ENCODE measurements around the gene LAMA1. TPM values are rescaled to one million over a fixed set of nuclear protein-coding genes. Genes with fewer than 3 reads are reported as not detected.

The LAMA1 gene
- polyA plus RNA-seq, 4 donors: 0.40 to 5.7 (median 2.4) TPM

DNA sequence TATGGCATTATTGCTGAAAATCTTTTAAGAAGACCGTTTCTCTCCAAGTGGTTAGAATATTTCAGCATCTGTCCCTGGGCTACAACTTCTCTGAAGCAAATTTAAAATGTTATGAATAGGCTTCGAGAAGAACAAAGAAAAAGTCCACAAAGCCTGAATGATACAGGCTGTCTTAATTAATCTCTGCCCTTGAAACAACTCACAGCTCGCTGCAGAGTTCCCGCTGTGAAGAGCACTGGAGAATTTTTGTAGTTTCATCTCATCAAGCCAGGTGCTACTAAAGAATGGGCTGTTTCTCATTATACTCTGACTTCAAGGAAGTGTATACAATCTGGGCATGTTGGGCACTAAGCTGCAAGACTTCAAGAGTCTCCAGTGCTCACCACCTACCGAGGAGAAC is 67.6 kb downstream of the LAMA1 start:
- Histone ChIP-seq H3K27ac (ENCODE audit: low read depth in 1 of 3, low read length in 2 of 3) (no peak overlapping the region), H3K9me3 (ENCODE audit: control insufficient read depth in 2 of 2, insufficient read depth in 1 of 2, low read depth in 1 of 2, low read length in 1 of 2) (no peaks in the 10 kb centered on the region), H3K4me1 (ENCODE audit: control insufficient read depth in 3 of 3, insufficient read depth in 2 of 3, low read depth in 1 of 3, low read length in 2 of 3) (no peaks in the 10 kb centered on the region), H3K4me3 (ENCODE audit: low read depth in 1 of 3, low read length in 3 of 3) (no peak overlapping the region), H3K36me3 (ENCODE audit: control insufficient read depth in 3 of 3, insufficient read depth in 2 of 3, low read depth in 1 of 3, low read length in 3 of 3) (no peaks in the 10 kb centered on the region), H3K27me3 (ENCODE audit: control insufficient read depth in 3 of 3, insufficient read depth in 3 of 3, low read length in 3 of 3) (no peaks in the 10 kb centered on the region)
- no peak for FAIRE-seq
- WGBS, 3 donors: 78 to 81% (median 79%) methylated on average over 5 of the region's 5 CpGs
- DNase-seq: no peak

GRCh38 chr18:7048081-7048480 is 69.5 kb downstream of the LAMA1 start:
- Histone ChIP-seq H3K27me3 (ENCODE audit: control insufficient read depth in 3 of 3, insufficient read depth in 3 of 3, low read length in 3 of 3) (no peaks in the 10 kb centered on the region), H3K9me3 (ENCODE audit: control insufficient read depth in 2 of 2, insufficient read depth in 1 of 2, low read depth in 1 of 2, low read length in 1 of 2) (no peaks in the 10 kb centered on the region), H3K36me3 (ENCODE audit: control insufficient read depth in 3 of 3, insufficient read depth in 2 of 3, low read depth in 1 of 3, low read length in 3 of 3) (no peaks in the 10 kb centered on the region), H3K4me3 (ENCODE audit: low read depth in 1 of 3, low read length in 3 of 3) (no peak overlapping the region), H3K27ac (ENCODE audit: low read depth in 1 of 3, low read length in 2 of 3) (no peak overlapping the region), H3K4me1 (ENCODE audit: control insufficient read depth in 3 of 3, insufficient read depth in 2 of 3, low read depth in 1 of 3, low read length in 2 of 3) (no peaks in the 10 kb centered on the region)
- 78 to 88% (median 86%) methylated on average over 7 of the region's 7 CpGs for WGBS, 3 donors
- DNase-seq (no peak), FAIRE-seq (no peak)

GRCh38 chr18:7047336-7047735 is 70.3 kb downstream of the LAMA1 start:
- no peak for FAIRE-seq
- 56 to 76% (median 66%) methylated on average over 1 of the region's 1 CpG for WGBS, 3 donors
- no peak overlapping the region for H3K27ac ChIP-seq (ENCODE audit: low read depth in 1 of 3, low read length in 2 of 3)

GRCh38 chr18:7038330-7038851 is 79.2 kb downstream of the LAMA1 start:
- H3K27ac ChIP-seq (ENCODE audit: low read depth in 1 of 3, low read length in 2 of 3): peak overlapping the region in 2 of 3 donors; percentile 1 to 37
- no peak for FAIRE-seq
- H3K36me3 ChIP-seq (ENCODE audit: control insufficient read depth in 3 of 3, insufficient read depth in 2 of 3, low read depth in 1 of 3, low read length in 3 of 3): no peaks in the 10 kb centered on the region
- H3K9me3 ChIP-seq (ENCODE audit: control insufficient read depth in 2 of 2, insufficient read depth in 1 of 2, low read depth in 1 of 2, low read length in 1 of 2): no peaks in the 10 kb centered on the region
- no peaks in the 10 kb centered on the region for H3K27me3 ChIP-seq (ENCODE audit: control insufficient read depth in 3 of 3, insufficient read depth in 3 of 3, low read length in 3 of 3)
- WGBS, 3 donors: 31 to 51% (median 44%) methylated on average over 20 of the region's 20 CpGs
- DNase-seq: peak; percentile 55 to 72
- no peak overlapping the region for H3K4me3 ChIP-seq (ENCODE audit: low read depth in 1 of 3, low read length in 3 of 3)
- H3K4me1 ChIP-seq (ENCODE audit: control insufficient read depth in 3 of 3, insufficient read depth in 2 of 3, low read depth in 1 of 3, low read length in 2 of 3): no peaks in the 10 kb centered on the region

More at GRCh38 chr18:7047336-7047735, 70.3 kb downstream of the LAMA1 start:
- DNase-seq: no peak
- no peaks in the 10 kb centered on the region for H3K9me3 ChIP-seq (ENCODE audit: control insufficient read depth in 2 of 2, insufficient read depth in 1 of 2, low read depth in 1 of 2, low read length in 1 of 2)
- no peaks in the 10 kb centered on the region for H3K36me3 ChIP-seq (ENCODE audit: control insufficient read depth in 3 of 3, insufficient read depth in 2 of 3, low read depth in 1 of 3, low read length in 3 of 3)
- H3K4me3 ChIP-seq (ENCODE audit: low read depth in 1 of 3, low read length in 3 of 3): no peak overlapping the region
- no peaks in the 10 kb centered on the region for H3K4me1 ChIP-seq (ENCODE audit: control insufficient read depth in 3 of 3, insufficient read depth in 2 of 3, low read depth in 1 of 3, low read length in 2 of 3)
- no peaks in the 10 kb centered on the region for H3K27me3 ChIP-seq (ENCODE audit: control insufficient read depth in 3 of 3, insufficient read depth in 3 of 3, low read length in 3 of 3)

DNA sequence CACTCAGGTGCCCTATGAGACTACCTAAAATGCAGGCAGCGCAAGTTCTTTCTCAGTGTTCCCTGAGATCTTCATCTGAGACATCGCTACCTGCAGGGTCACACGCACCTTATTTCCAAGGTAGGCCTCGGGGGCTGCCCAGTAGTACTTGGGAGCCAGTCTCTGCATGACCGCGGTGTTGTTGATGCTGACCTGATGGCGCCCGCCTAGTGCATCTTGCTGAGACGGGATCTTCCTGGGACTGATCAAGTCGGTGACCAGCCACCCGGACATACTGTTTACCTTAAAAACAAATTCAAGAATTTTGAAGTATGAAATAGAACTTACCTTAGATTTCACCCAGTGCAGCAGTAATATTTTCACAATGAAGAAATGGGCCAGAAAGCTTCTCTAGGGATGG is 80.1 kb downstream of the LAMA1 start:
- no peak for DNase-seq
- H3K36me3 ChIP-seq (ENCODE audit: control insufficient read depth in 3 of 3, insufficient read depth in 2 of 3, low read depth in 1 of 3, low read length in 3 of 3): no peaks in the 10 kb centered on the region
- 93 to 95% (median 95%) methylated on average over 11 of the region's 11 CpGs for WGBS, 3 donors
- no peak for FAIRE-seq
- no peaks in the 10 kb centered on the region for H3K4me1 ChIP-seq (ENCODE audit: control insufficient read depth in 3 of 3, insufficient read depth in 2 of 3, low read depth in 1 of 3, low read length in 2 of 3)
- H3K9me3 ChIP-seq (ENCODE audit: control insufficient read depth in 2 of 2, insufficient read depth in 1 of 2, low read depth in 1 of 2, low read length in 1 of 2): no peaks in the 10 kb centered on the region
- no peaks in the 10 kb centered on the region for H3K27me3 ChIP-seq (ENCODE audit: control insufficient read depth in 3 of 3, insufficient read depth in 3 of 3, low read length in 3 of 3)
- no peak overlapping the region for H3K4me3 ChIP-seq (ENCODE audit: low read depth in 1 of 3, low read length in 3 of 3)
- no peak overlapping the region for H3K27ac ChIP-seq (ENCODE audit: low read depth in 1 of 3, low read length in 2 of 3)

- no peak overlapping the region for H3K27ac ChIP-seq (ENCODE audit: low read depth in 1 of 3, low read length in 2 of 3)
- H3K9me3 ChIP-seq (ENCODE audit: control insufficient read depth in 2 of 2, insufficient read depth in 1 of 2, low read depth in 1 of 2, low read length in 1 of 2): no peaks in the 10 kb centered on the region
- no peak for FAIRE-seq
- 91 to 94% (median 92%) methylated on average over 11 of the region's 11 CpGs for WGBS, 3 donors
- no peaks in the 10 kb centered on the region for H3K36me3 ChIP-seq (ENCODE audit: control insufficient read depth in 3 of 3, insufficient read depth in 2 of 3, low read depth in 1 of 3, low read length in 3 of 3)
- H3K4me1 ChIP-seq (ENCODE audit: control insufficient read depth in 3 of 3, insufficient read depth in 2 of 3, low read depth in 1 of 3, low read length in 2 of 3): no peaks in the 10 kb centered on the region
- DNase-seq: no peak
- H3K4me3 ChIP-seq (ENCODE audit: low read depth in 1 of 3, low read length in 3 of 3): no peak overlapping the region
- no peaks in the 10 kb centered on the region for H3K27me3 ChIP-seq (ENCODE audit: control insufficient read depth in 3 of 3, insufficient read depth in 3 of 3, low read length in 3 of 3)
These were observed 81.8 kb downstream of the LAMA1 start for GRCh38 chr18:7035807-7036206.

- no peak for FAIRE-seq
- H3K4me3 ChIP-seq (ENCODE audit: low read depth in 1 of 3, low read length in 3 of 3): no peak overlapping the region
These were observed 82.7 kb downstream of the LAMA1 start for GRCh38 chr18:7034924-7035323.

GRCh38 chr18:7032537-7032936 is 85.1 kb downstream of the LAMA1 start:
- no peak for DNase-seq
- Histone ChIP-seq H3K36me3 (ENCODE audit: control insufficient read depth in 3 of 3, insufficient read depth in 2 of 3, low read depth in 1 of 3, low read length in 3 of 3) (no peaks in the 10 kb centered on the region), H3K27me3 (ENCODE audit: control insufficient read depth in 3 of 3, insufficient read depth in 3 of 3, low read length in 3 of 3) (no peaks in the 10 kb centered on the region), H3K4me3 (ENCODE audit: low read depth in 1 of 3, low read length in 3 of 3) (no peak overlapping the region), H3K9me3 (ENCODE audit: control insufficient read depth in 2 of 2, insufficient read depth in 1 of 2, low read depth in 1 of 2, low read length in 1 of 2) (no peaks in the 10 kb centered on the region), H3K27ac (ENCODE audit: low read depth in 1 of 3, low read length in 2 of 3) (no peak overlapping the region), H3K4me1 (ENCODE audit: control insufficient read depth in 3 of 3, insufficient read depth in 2 of 3, low read depth in 1 of 3, low read length in 2 of 3) (no peaks in the 10 kb centered on the region)
- no peak for FAIRE-seq
- WGBS, 3 donors: 71 to 75% (median 74%) methylated on average over 3 of the region's 3 CpGs

More at GRCh38 chr18:7034924-7035323, 82.7 kb downstream of the LAMA1 start:
- Histone ChIP-seq H3K27me3 (ENCODE audit: control insufficient read depth in 3 of 3, insufficient read depth in 3 of 3, low read length in 3 of 3) (no peaks in the 10 kb centered on the region), H3K36me3 (ENCODE audit: control insufficient read depth in 3 of 3, insufficient read depth in 2 of 3, low read depth in 1 of 3, low read length in 3 of 3) (no peaks in the 10 kb centered on the region), H3K27ac (ENCODE audit: low read depth in 1 of 3, low read length in 2 of 3) (no peak overlapping the region), H3K4me1 (ENCODE audit: control insufficient read depth in 3 of 3, insufficient read depth in 2 of 3, low read depth in 1 of 3, low read length in 2 of 3) (no peaks in the 10 kb centered on the region), H3K9me3 (ENCODE audit: control insufficient read depth in 2 of 2, insufficient read depth in 1 of 2, low read depth in 1 of 2, low read length in 1 of 2) (no peaks in the 10 kb centered on the region)
- DNase-seq: no peak
- WGBS, 3 donors: 60 to 73% (median 70%) methylated on average over 5 of the region's 5 CpGs

- Histone ChIP-seq H3K36me3 (ENCODE audit: control insufficient read depth in 3 of 3, insufficient read depth in 2 of 3, low read depth in 1 of 3, low read length in 3 of 3) (no peaks in the 10 kb centered on the region), H3K9me3 (ENCODE audit: control insufficient read depth in 2 of 2, insufficient read depth in 1 of 2, low read depth in 1 of 2, low read length in 1 of 2) (no peaks in the 10 kb centered on the region), H3K4me1 (ENCODE audit: control insufficient read depth in 3 of 3, insufficient read depth in 2 of 3, low read depth in 1 of 3, low read length in 2 of 3) (no peaks in the 10 kb centered on the region), H3K27ac (ENCODE audit: low read depth in 1 of 3, low read length in 2 of 3) (no peak overlapping the region), H3K4me3 (ENCODE audit: low read depth in 1 of 3, low read length in 3 of 3) (no peak overlapping the region), H3K27me3 (ENCODE audit: control insufficient read depth in 3 of 3, insufficient read depth in 3 of 3, low read length in 3 of 3) (no peaks in the 10 kb centered on the region)
- 76 to 89% (median 88%) methylated on average over 13 of the region's 13 CpGs for WGBS, 3 donors
- DNase-seq (no peak), FAIRE-seq (no peak)
These were observed 89.0 kb downstream of the LAMA1 start for GRCh38 chr18:7028625-7029024.

Data from small intestine (tissue), 7 donors.